ENCODE results near the gene NBAS. TPM values are rescaled to one million over a fixed set of nuclear protein-coding genes. Genes with fewer than 3 reads are reported as not detected.

NBAS gene
- total and polyA plus RNA-seq, 9 of the 15 experiments (the other 6 are each of a cell fraction or from before 2014, with no cell fraction given), result 15.3 to 94.4 (median 69.9) TPM

- no peaks in the 10 kb centered on the region for H3K27me3 ChIP-seq (ENCODE audit: control insufficient read depth in 2 of 2, insufficient read depth in 2 of 2, low read length in 2 of 2)
- no peaks in the 10 kb centered on the region for H4K20me1 ChIP-seq (replicated peaks; ENCODE audit: control insufficient read depth, insufficient read depth, low read length)
- H2AFZ ChIP-seq (ENCODE audit: low read depth, low read length), result no peak overlapping the region
- no peaks in the 10 kb centered on the region for H3K9me1 ChIP-seq (ENCODE audit: control insufficient read depth, insufficient read depth, low read length)
- intact Hi-C loops (cut with micrococcal nuclease) (loop anchor here (10.0 kb wide), 1 partner anchor 418 kb away; no protein-coding TSS in a partner anchor), in situ Hi-C loops (cut with MboI) (loop anchor here (25.0 kb wide), 1 partner anchor 671 kb away; no protein-coding TSS in a partner anchor)
- H3K79me2 ChIP-seq (ENCODE audit: control insufficient read depth, insufficient read depth, low read length), result no peaks in the 10 kb centered on the region
- TF ChIP-seq ZNF280A (IDR thresholded peaks at IDR 0.05; ENCODE audit: low read depth, partially characterized antibody) (no peak), YY1 (IDR thresholded peaks at IDR 0.05; ENCODE audit: borderline replicate concordance in 1 of 3, control insufficient read depth in 1 of 3, extremely low read depth in 1 of 3, insufficient read depth in 3 of 3, insufficient read length in 1 of 3, insufficient replicate concordance in 2 of 3, low read depth in 1 of 3, low read length in 2 of 3) (peak in 1 of 3 experiments; percentile 7), MAFG (tag; conservative IDR thresholded peaks at IDR 0.05) (no peak), MBD1 (CRISPR knock-in tag; IDR thresholded peaks at IDR 0.05) (no peak), FOXJ2 (tag; IDR thresholded peaks at IDR 0.05) (no peak), AFF1 (IDR thresholded peaks at IDR 0.05; ENCODE audit: low read depth in 1 of 2, partially characterized antibody in 2 of 2) (no peak)
- no peaks in the 10 kb centered on the region for H3K36me3 ChIP-seq (ENCODE audit: control insufficient read depth, insufficient read depth, low read length)
- no peaks in the 10 kb centered on the region for H3K9me3 ChIP-seq (replicated peaks; ENCODE audit: control insufficient read depth, insufficient read depth, low read depth, low read length)
- FAIRE-seq (no peak), ATAC-seq (no peak), DNase-seq (ENCODE audit: extremely low read depth in 1 of 4, low spot score in 3 of 4) (no peak)
- 0 out of 4 replicates have a peak overlapping the region, but pooled peaks of 1 of the 2 experiments have one; percentile 15 for H3K9ac ChIP-seq (ENCODE audit: insufficient read depth in 1 of 2, low read depth in 2 of 2, low read length in 2 of 2)
- no peaks in the 10 kb centered on the region; a peak in 1 of 5 replicates for H3K4me1 ChIP-seq (replicated peaks in 1 of 2; ENCODE audit: control insufficient read depth in 2 of 2, insufficient read depth in 2 of 2, low read length in 2 of 2)
- H3K4me3 ChIP-seq, result no peak overlapping the region
- BruUV-seq (replicated peaks), result no TSS peak
- ChIA-PET CTCF (ENCODE audit: low intra/inter-chr PET ratio) (no interaction called here), POLR2A (no interaction called here)
- H3K27ac ChIP-seq (ENCODE audit: extremely low read depth, low read depth, low read length), result no peak overlapping the region
- H3K4me2 ChIP-seq (ENCODE audit: insufficient read depth, low read length), result no peak overlapping the region
- WGBS (ENCODE audit: insufficient coverage, low coverage, missing lambda C conversion rate), result 66% methylated on average over 15 of the region's 15 CpGs
Measured at GRCh38 chr2:15582710-15583357, 21.7 kb upstream of the NBAS start.

Measured in K562 (cell line).